ENCODE results near the gene ABLIM2.

GRCh38 chr4:8150152-8151090, 8.2 kb downstream of the ABLIM2 start:
- TF ChIP-seq CTCF (IDR thresholded peaks at IDR 0.05 in 2 of 3, conservative IDR thresholded peaks at IDR 0.05 in 1 of 3; ENCODE audit: borderline replicate concordance in 1 of 3, insufficient read depth in 1 of 3, low read depth in 2 of 3, low read length in 2 of 3) = no peak
- TF ChIP-seq POLR2AphosphoS5 (IDR thresholded peaks at IDR 0.05; ENCODE audit: low read depth, low read length) = no peak
- TF ChIP-seq RAD21 (IDR thresholded peaks at IDR 0.05; ENCODE audit: low read depth) = no peak
- TF ChIP-seq POLR2A (IDR thresholded peaks at IDR 0.05; ENCODE audit: borderline replicate concordance, extremely low read depth, insufficient read depth, insufficient read length) = no peak
- no peak for TF ChIP-seq ZNF274 (IDR thresholded peaks at IDR 0.05; ENCODE audit: low read depth, low read length)
- no peak for TF ChIP-seq EZH2 (IDR thresholded peaks at IDR 0.05)
- TF ChIP-seq REST (IDR thresholded peaks at IDR 0.05; ENCODE audit: low read depth) = no peak
